ENCODE data around the gene ARRB1.

GRCh38 chr11:75342966-75343870 lies 8.2 kb downstream of the ARRB1 start:
- TF ChIP-seq CTCF (IDR thresholded peaks at IDR 0.05) (no peak), POLR2A (IDR thresholded peaks at IDR 0.05) (no peak)
